ENCODE results near the gene SPTB.

DNA sequence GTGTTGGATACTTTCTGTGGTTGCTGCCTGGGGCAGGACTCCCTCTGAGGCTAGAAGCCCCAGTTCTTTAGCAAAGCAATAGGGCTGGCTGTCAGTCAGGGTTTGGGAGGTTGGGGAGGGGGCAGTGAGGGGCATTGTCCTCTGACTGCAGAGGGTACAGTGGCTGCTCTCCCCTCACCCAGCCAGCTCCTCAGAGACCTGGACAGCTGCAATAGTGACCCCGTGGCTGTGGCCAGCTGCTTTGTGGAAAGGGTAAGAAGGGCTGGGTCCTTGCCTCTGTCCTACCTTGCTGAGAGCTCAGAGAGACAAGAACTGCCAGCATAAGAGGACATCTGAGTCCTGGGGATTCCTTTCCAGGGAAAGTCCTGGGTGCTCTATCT is 149.7 kb downstream of the SPTB start:
- TF ChIP-seq, protein P1, sequence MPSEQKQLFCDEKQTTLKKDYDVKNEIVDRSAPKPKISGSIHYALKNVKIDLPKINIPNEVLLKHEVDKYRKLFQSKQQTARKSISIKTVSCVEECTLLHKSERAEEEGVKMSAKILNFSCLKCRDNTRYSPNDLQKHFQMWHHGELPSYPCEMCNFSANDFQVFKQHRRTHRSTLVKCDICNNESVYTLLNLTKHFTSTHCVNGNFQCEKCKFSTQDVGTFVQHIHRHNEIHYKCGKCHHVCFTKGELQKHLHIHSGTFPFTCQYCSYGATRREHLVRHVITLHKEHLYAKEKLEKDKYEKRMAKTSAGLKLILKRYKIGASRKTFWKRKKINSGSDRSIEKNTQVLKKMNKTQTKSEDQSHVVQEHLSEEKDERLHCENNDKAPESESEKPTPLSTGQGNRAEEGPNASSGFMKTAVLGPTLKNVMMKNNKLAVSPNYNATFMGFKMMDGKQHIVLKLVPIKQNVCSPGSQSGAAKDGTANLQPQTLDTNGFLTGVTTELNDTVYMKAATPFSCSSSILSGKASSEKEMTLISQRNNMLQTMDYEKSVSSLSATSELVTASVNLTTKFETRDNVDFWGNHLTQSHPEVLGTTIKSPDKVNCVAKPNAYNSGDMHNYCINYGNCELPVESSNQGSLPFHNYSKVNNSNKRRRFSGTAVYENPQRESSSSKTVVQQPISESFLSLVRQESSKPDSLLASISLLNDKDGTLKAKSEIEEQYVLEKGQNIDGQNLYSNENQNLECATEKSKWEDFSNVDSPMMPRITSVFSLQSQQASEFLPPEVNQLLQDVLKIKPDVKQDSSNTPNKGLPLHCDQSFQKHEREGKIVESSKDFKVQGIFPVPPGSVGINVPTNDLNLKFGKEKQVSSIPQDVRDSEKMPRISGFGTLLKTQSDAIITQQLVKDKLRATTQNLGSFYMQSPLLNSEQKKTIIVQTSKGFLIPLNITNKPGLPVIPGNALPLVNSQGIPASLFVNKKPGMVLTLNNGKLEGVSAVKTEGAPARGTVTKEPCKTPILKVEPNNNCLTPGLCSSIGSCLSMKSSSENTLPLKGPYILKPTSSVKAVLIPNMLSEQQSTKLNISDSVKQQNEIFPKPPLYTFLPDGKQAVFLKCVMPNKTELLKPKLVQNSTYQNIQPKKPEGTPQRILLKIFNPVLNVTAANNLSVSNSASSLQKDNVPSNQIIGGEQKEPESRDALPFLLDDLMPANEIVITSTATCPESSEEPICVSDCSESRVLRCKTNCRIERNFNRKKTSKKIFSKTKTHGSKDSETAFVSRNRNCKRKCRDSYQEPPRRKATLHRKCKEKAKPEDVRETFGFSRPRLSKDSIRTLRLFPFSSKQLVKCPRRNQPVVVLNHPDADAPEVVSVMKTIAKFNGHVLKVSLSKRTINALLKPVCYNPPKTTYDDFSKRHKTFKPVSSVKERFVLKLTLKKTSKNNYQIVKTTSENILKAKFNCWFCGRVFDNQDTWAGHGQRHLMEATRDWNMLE (tag by site-specific recombination; conservative IDR thresholded peaks at IDR 0.05; ENCODE audit: low read depth): no peak
- TF ChIP-seq, protein P2, sequence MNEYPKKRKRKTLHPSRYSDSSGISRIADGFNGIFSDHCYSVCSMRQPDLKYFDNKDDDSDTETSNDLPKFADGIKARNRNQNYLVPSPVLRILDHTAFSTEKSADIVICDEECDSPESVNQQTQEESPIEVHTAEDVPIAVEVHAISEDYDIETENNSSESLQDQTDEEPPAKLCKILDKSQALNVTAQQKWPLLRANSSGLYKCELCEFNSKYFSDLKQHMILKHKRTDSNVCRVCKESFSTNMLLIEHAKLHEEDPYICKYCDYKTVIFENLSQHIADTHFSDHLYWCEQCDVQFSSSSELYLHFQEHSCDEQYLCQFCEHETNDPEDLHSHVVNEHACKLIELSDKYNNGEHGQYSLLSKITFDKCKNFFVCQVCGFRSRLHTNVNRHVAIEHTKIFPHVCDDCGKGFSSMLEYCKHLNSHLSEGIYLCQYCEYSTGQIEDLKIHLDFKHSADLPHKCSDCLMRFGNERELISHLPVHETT (tag by site-specific recombination; IDR thresholded peaks at IDR 0.05): no peak
- TF ChIP-seq, protein P3, sequence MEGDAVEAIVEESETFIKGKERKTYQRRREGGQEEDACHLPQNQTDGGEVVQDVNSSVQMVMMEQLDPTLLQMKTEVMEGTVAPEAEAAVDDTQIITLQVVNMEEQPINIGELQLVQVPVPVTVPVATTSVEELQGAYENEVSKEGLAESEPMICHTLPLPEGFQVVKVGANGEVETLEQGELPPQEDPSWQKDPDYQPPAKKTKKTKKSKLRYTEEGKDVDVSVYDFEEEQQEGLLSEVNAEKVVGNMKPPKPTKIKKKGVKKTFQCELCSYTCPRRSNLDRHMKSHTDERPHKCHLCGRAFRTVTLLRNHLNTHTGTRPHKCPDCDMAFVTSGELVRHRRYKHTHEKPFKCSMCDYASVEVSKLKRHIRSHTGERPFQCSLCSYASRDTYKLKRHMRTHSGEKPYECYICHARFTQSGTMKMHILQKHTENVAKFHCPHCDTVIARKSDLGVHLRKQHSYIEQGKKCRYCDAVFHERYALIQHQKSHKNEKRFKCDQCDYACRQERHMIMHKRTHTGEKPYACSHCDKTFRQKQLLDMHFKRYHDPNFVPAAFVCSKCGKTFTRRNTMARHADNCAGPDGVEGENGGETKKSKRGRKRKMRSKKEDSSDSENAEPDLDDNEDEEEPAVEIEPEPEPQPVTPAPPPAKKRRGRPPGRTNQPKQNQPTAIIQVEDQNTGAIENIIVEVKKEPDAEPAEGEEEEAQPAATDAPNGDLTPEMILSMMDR (tag by site-specific recombination; IDR thresholded peaks at IDR 0.05): no peak
- TF ChIP-seq, protein P4, sequence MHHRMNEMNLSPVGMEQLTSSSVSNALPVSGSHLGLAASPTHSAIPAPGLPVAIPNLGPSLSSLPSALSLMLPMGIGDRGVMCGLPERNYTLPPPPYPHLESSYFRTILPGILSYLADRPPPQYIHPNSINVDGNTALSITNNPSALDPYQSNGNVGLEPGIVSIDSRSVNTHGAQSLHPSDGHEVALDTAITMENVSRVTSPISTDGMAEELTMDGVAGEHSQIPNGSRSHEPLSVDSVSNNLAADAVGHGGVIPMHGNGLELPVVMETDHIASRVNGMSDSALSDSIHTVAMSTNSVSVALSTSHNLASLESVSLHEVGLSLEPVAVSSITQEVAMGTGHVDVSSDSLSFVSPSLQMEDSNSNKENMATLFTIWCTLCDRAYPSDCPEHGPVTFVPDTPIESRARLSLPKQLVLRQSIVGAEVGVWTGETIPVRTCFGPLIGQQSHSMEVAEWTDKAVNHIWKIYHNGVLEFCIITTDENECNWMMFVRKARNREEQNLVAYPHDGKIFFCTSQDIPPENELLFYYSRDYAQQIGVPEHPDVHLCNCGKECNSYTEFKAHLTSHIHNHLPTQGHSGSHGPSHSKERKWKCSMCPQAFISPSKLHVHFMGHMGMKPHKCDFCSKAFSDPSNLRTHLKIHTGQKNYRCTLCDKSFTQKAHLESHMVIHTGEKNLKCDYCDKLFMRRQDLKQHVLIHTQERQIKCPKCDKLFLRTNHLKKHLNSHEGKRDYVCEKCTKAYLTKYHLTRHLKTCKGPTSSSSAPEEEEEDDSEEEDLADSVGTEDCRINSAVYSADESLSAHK (tag by site-specific recombination; IDR thresholded peaks at IDR 0.05): no peak
- TF ChIP-seq ZNF266 (tag by site-specific recombination; IDR thresholded peaks at IDR 0.05; ENCODE audit: low read depth) (no peak), ZNF701 (tag by site-specific recombination; IDR thresholded peaks at IDR 0.05) (no peak), ZNF426 (tag by site-specific recombination; IDR thresholded peaks at IDR 0.05) (no peak), MEIS1 (CRISPR knock-in tag; IDR thresholded peaks at IDR 0.05; ENCODE audit: borderline replicate concordance) (no peak), BCL11A (tag by site-specific recombination; IDR thresholded peaks at IDR 0.05; ENCODE audit: low read depth) (no peak), ZNF214 (tag by site-specific recombination; IDR thresholded peaks at IDR 0.05; ENCODE audit: borderline replicate concordance) (no peak)
- TF ChIP-seq, protein P5, sequence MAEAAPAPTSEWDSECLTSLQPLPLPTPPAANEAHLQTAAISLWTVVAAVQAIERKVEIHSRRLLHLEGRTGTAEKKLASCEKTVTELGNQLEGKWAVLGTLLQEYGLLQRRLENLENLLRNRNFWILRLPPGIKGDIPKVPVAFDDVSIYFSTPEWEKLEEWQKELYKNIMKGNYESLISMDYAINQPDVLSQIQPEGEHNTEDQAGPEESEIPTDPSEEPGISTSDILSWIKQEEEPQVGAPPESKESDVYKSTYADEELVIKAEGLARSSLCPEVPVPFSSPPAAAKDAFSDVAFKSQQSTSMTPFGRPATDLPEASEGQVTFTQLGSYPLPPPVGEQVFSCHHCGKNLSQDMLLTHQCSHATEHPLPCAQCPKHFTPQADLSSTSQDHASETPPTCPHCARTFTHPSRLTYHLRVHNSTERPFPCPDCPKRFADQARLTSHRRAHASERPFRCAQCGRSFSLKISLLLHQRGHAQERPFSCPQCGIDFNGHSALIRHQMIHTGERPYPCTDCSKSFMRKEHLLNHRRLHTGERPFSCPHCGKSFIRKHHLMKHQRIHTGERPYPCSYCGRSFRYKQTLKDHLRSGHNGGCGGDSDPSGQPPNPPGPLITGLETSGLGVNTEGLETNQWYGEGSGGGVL (tag by site-specific recombination; IDR thresholded peaks at IDR 0.05): no peak

Measured in HEK293 (cell line).